ENCODE data around the gene ITPRID2. TPM values are rescaled to one million over a fixed set of nuclear protein-coding genes. Genes with fewer than 3 reads are reported as not detected.

Gene ITPRID2
- total RNA-seq, 1 donor from 2014 or later, result 31.4 TPM

- FAIRE-seq, result no peak
Observed at GRCh38 chr2:181910028-181910831, 18.7 kb downstream of the ITPRID2 start.

GRCh38 chr2:181911830-181912229 is 20.3 kb downstream of the ITPRID2 start:
- no peak for DNase-seq (ENCODE audit: low spot score in 2 of 2)
- no peak for FAIRE-seq

More at GRCh38 chr2:181910028-181910831, 18.7 kb downstream of the ITPRID2 start:
- no peak for DNase-seq (ENCODE audit: low spot score in 2 of 2)

GRCh38 chr2:181915102-181915501 is 23.6 kb downstream of the ITPRID2 start:
- FAIRE-seq (no peak), DNase-seq (ENCODE audit: low spot score in 2 of 2) (no peak)

GRCh38 chr2:181916726-181917718 is 25.5 kb downstream of the ITPRID2 start:
- FAIRE-seq (no peak), DNase-seq (ENCODE audit: low spot score in 2 of 2) (no peak)

- no peak for DNase-seq (ENCODE audit: low spot score in 2 of 2)
- no peak for FAIRE-seq
Observed at GRCh38 chr2:181918188-181918587, 26.7 kb downstream of the ITPRID2 start.

GRCh38 chr2:181923121-181923520 is 31.6 kb downstream of the ITPRID2 start:
- DNase-seq (ENCODE audit: low spot score in 2 of 2) (no peak), FAIRE-seq (no peak)

GRCh38 chr2:181924336-181924735 is 32.8 kb downstream of the ITPRID2 start:
- no peak for FAIRE-seq
- DNase-seq (ENCODE audit: low spot score in 2 of 2), result no peak

GRCh38 chr2:181934694-181935093 is 43.2 kb downstream of the ITPRID2 start:
- DNase-seq (ENCODE audit: low spot score in 2 of 2) (no peak), FAIRE-seq (no peak)

GRCh38 chr2:181937473-181937872 is 45.9 kb downstream of the ITPRID2 start:
- FAIRE-seq (no peak), DNase-seq (ENCODE audit: low spot score in 2 of 2) (no peak)

GRCh38 chr2:181943411-181944124 is 52.0 kb downstream of the ITPRID2 start:
- no peak for DNase-seq (ENCODE audit: low spot score in 2 of 2)
- no peak for FAIRE-seq

- no peak for FAIRE-seq
- no peak for DNase-seq (ENCODE audit: low spot score in 2 of 2)
Observed at GRCh38 chr2:181944164-181944913, 52.8 kb downstream of the ITPRID2 start.

GRCh38 chr2:181944914-181945291 is 53.4 kb downstream of the ITPRID2 start:
- DNase-seq (ENCODE audit: low spot score in 2 of 2) (no peak), FAIRE-seq (no peak)

GRCh38 chr2:181946444-181947127 is 55.1 kb downstream of the ITPRID2 start:
- no peak for DNase-seq (ENCODE audit: low spot score in 2 of 2)
- FAIRE-seq, result no peak

GRCh38 chr2:181947273-181947672 is 55.7 kb downstream of the ITPRID2 start:
- no peak for FAIRE-seq
- DNase-seq (ENCODE audit: low spot score in 2 of 2), result no peak

GRCh38 chr2:181948227-181948626 is 56.7 kb downstream of the ITPRID2 start:
- DNase-seq (ENCODE audit: low spot score in 2 of 2), result no peak
- no peak for FAIRE-seq

- FAIRE-seq, result no peak
- no peak for DNase-seq (ENCODE audit: low spot score in 2 of 2)
Observed at GRCh38 chr2:181949047-181949446, 57.5 kb downstream of the ITPRID2 start.

- FAIRE-seq (no peak), DNase-seq (ENCODE audit: low spot score in 2 of 2) (no peak)
Observed at GRCh38 chr2:181952404-181953226, 61.1 kb downstream of the ITPRID2 start.

GRCh38 chr2:181953881-181954537 is 62.5 kb downstream of the ITPRID2 start:
- DNase-seq (ENCODE audit: low spot score in 2 of 2), result peak; percentile 57
- no peak for FAIRE-seq

All from frontal cortex (tissue), 4 donors.